ENCODE results near the gene FBN1.

GRCh38 chr15:48532946-48533345 is 112.6 kb downstream of the FBN1 start:
- TF ChIP-seq CTCF (IDR thresholded peaks at IDR 0.05) (no peak), POLR2A (IDR thresholded peaks at IDR 0.05) (no peak)

Measured in vagina (tissue), 2 donors.